DND-41 (cell line): ENCODE measurements around the gene CCDC77.
A peak's percentile ranks its signal among the peaks of the same experiment; 100 is the strongest.
"Not testable (repeated sequence)": the region's sequence is repeated elsewhere in the genome, so short reads cannot be mapped to it uniquely, and the experiment has no call there.

ENCODE experiments used
- ATAC-seq: fragments of 200-7000 bp; cut with Tn5 transposase; 3 replicates; pipeline ENCODE4 v1.9.1; 2021; ENCODE audit warnings: low read depth; ENCODE audit not compliant: insufficient read depth
- DNase-seq: peaks from one replicate; pipeline ENCODE4 v3.0.0-alpha.2; 2020
- H2AFZ ChIP-seq: 2 replicates; pipeline ENCODE4 v1.6.0; 2012; ENCODE audit warnings: low read depth, low read length
- H3K27ac ChIP-seq: 2 replicates; pipeline ENCODE4 v1.5.1; 2012; ENCODE audit warnings: low read length, inconsistent platforms
- H3K27me3 ChIP-seq: fragments of 200-600 bp; sonication (generic); 2 replicates; pipeline ENCODE4 v1.6.0; 2012; ENCODE audit warnings: low read length, mild to moderate bottlenecking, inconsistent platforms; ENCODE audit not compliant: insufficient read depth, poor library complexity
- H3K36me3 ChIP-seq: 2 replicates; pipeline ENCODE4 v1.5.1; 2012; ENCODE audit warnings: low read length, inconsistent platforms; ENCODE audit not compliant: insufficient read depth
- H3K4me1 ChIP-seq: 2 replicates; pipeline ENCODE4 v1.5.1; 2012; ENCODE audit warnings: mild to moderate bottlenecking, low read length; ENCODE audit not compliant: insufficient read depth
- H3K4me2 ChIP-seq: 2 replicates; pipeline ENCODE4 v1.6.0; 2012; ENCODE audit warnings: mild to moderate bottlenecking, moderate library complexity, low read length, inconsistent platforms; ENCODE audit not compliant: insufficient read depth
- H3K4me3 ChIP-seq, 2 experiments: fragments of 200-600 bp in 1 of 2; shearing (Covaris generic) in 1 of 2; 2 replicates each; pipeline ENCODE4 v1.5.1; 2012 to 2016; ENCODE audit warnings: inconsistent platforms in 2 of 2, low read length in 2 of 2, mild to moderate bottlenecking in 2 of 2, low read depth in 1 of 2, moderate library complexity in 1 of 2
- H3K79me2 ChIP-seq: 2 replicates; pipeline ENCODE4 v1.6.0; 2012; ENCODE audit warnings: low read length, inconsistent platforms; ENCODE audit not compliant: insufficient read depth
- H3K9ac ChIP-seq: 2 replicates; pipeline ENCODE4 v1.6.0; 2012; ENCODE audit warnings: low read depth, mild to moderate bottlenecking, inconsistent platforms, low read length, moderate library complexity
- H3K9me3 ChIP-seq: 2 replicates; pipeline ENCODE4 v1.5.1; 2012; ENCODE audit warnings: low read length, moderate library complexity, mild to moderate bottlenecking, inconsistent platforms; ENCODE audit not compliant: insufficient read depth, severe bottlenecking
- H4K20me1 ChIP-seq: 2 replicates; pipeline ENCODE4 v1.6.0; 2012; ENCODE audit warnings: low read length; ENCODE audit not compliant: insufficient read depth
- EZH2 ChIP-seq: IDR thresholded peaks from 3 replicates; pipeline ENCODE4 v1.6.1; 2012; ENCODE audit warnings: borderline replicate concordance, low read depth, mild to moderate bottlenecking, moderate library complexity, low read length, inconsistent platforms; ENCODE audit not compliant: severe bottlenecking
- TF ChIP-seq, protein P1 (sequence below): IDR thresholded peaks from 2 replicates; pipeline ENCODE4 v1.5.1; 2012; ENCODE audit warnings: borderline replicate concordance, low read length, moderate library complexity, mild to moderate bottlenecking; ENCODE audit not compliant: poor library complexity, severe bottlenecking; ENCODE audit errors: extremely low read depth

Gene CCDC77

DNA sequence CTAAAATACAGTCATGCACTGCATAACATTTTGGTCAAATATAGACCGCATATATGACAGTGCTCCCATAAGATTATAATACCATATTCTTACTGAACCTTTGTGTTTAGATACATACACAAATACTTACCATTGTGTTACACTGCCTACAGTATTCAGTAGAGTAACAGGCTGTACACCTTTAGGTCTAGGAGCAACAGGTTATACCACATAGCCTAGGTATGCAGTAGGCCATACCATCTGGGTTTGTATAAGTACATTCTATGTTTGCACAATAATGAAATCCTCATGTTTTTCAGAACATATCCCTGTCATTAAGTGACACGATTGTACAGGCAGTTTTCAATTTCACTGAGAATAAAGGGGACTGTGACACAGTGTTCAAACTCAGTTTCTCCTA lies 34.6 kb upstream of the CCDC77 start:
- Histone ChIP-seq H3K4me2 (no peak overlapping the region), H3K79me2 (peaks cover 14% of the 10 kb centered on the region), H3K9ac (no peak overlapping the region), H3K9me3 (peaks cover 6% of the 10 kb centered on the region), H3K27ac (no peak overlapping the region), H2AFZ (no peak overlapping the region), H3K4me1 (no peaks in the 10 kb centered on the region), H4K20me1 (no peaks in the 10 kb centered on the region; the same call in 1 of the 2 replicates), H3K27me3 (no peaks in the 10 kb centered on the region), H3K4me3 (no peak overlapping the region), H3K36me3 (peaks cover 85% of the 10 kb centered on the region)
- ATAC-seq (no peak), DNase-seq (no peak)
- TF ChIP-seq, protein P1, sequence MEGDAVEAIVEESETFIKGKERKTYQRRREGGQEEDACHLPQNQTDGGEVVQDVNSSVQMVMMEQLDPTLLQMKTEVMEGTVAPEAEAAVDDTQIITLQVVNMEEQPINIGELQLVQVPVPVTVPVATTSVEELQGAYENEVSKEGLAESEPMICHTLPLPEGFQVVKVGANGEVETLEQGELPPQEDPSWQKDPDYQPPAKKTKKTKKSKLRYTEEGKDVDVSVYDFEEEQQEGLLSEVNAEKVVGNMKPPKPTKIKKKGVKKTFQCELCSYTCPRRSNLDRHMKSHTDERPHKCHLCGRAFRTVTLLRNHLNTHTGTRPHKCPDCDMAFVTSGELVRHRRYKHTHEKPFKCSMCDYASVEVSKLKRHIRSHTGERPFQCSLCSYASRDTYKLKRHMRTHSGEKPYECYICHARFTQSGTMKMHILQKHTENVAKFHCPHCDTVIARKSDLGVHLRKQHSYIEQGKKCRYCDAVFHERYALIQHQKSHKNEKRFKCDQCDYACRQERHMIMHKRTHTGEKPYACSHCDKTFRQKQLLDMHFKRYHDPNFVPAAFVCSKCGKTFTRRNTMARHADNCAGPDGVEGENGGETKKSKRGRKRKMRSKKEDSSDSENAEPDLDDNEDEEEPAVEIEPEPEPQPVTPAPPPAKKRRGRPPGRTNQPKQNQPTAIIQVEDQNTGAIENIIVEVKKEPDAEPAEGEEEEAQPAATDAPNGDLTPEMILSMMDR = no peak
- no peak for TF ChIP-seq EZH2

DNA sequence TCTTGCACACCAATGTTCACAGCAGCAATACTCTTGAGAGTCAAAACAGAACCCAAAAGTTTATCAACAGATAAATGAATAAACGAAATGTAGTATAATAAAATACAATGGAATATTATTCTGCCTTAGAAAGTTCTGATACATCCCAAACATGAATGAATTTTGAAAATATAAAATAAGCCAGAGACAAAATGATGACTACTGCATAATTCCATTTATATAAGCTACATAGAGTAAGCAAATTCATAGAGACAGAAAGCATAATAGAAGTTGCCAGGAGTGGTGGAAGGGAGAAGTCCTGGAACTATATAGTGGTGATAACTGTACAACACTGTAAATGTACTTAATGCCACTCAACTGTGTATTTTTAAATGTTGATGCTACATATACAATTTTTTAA lies 33.5 kb upstream of the CCDC77 start:
- no peaks in the 10 kb centered on the region for H3K4me1 ChIP-seq
- ATAC-seq (no peak), DNase-seq (no peak)
- no peaks in the 10 kb centered on the region for H4K20me1 ChIP-seq
- H3K4me2 ChIP-seq = no peak overlapping the region
- no peaks in the 10 kb centered on the region for H3K27me3 ChIP-seq
- H3K36me3 ChIP-seq = peaks cover 73% of the 10 kb centered on the region
- peaks cover 8% of the 10 kb centered on the region for H3K79me2 ChIP-seq
- peaks cover 6% of the 10 kb centered on the region for H3K9me3 ChIP-seq
- H3K27ac ChIP-seq = no peak overlapping the region
- no peak for TF ChIP-seq EZH2
- TF ChIP-seq, protein P1 = no peak
- no peak overlapping the region for H2AFZ ChIP-seq
- H3K4me3 ChIP-seq = no peak overlapping the region
- no peak overlapping the region for H3K9ac ChIP-seq

DNA sequence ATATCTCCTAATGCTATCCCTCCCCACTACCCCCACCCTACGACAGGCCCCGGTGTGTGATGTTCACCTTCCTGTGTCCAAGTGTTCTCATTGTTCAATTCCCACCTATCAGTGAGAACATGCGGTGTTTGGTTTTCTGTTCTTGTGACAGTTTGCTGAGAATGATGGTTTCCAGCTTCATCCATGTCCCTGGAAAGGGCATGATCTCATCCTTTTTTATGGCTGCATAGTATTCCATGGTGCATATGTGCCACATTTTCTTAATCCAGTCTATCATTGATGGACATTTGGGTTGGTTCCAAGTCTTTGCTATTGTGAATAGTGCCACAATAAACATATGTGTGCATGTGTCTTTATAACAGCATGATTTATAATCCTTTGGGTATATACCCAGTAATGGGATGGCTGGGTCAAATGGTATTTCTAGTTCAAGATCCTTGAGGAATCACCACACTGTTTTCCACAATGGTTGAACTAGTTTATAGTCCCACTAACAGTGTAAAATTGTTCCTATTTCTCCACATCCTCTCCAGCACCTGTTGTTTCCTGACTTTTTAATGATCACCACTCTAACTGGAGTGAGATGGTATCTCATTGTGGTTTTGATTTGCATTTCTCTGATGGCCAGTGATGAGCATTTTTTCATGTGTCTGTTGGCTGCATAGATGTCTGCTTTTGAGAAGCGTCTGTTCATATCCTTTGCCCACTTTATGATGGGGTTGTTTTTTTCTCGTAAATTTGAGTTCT lies 30.5 kb upstream of the CCDC77 start:
- not testable (repeated sequence) for DNase-seq, H3K9ac ChIP-seq, H3K9me3 ChIP-seq, H3K4me3 ChIP-seq, H4K20me1 ChIP-seq, H3K79me2 ChIP-seq, ATAC-seq, H3K27me3 ChIP-seq, H3K4me2 ChIP-seq, H3K4me1 ChIP-seq, H2AFZ ChIP-seq, H3K27ac ChIP-seq
- H3K36me3 ChIP-seq = peaks cover 53% of the 10 kb centered on the region

- DNase-seq = no peak
- no peaks in the 10 kb centered on the region for H3K27me3 ChIP-seq
- peaks cover 42% of the 10 kb centered on the region for H3K4me1 ChIP-seq
- peak overlapping the region; percentile 91 for H3K4me2 ChIP-seq
- H3K9me3 ChIP-seq = no peaks in the 10 kb centered on the region
- H3K36me3 ChIP-seq = peaks cover 40% of the 10 kb centered on the region
- H4K20me1 ChIP-seq = peaks cover 24% of the 10 kb centered on the region; the same call in 1 of the 2 replicates
- no peak overlapping the region for H2AFZ ChIP-seq
- TF ChIP-seq, protein P1 = no peak
- no peak for TF ChIP-seq EZH2
- no peak for ATAC-seq
- no peak overlapping the region for H3K27ac ChIP-seq
- H3K9ac ChIP-seq = peak overlapping the region; percentile 75
- peaks cover 77% of the 10 kb centered on the region for H3K79me2 ChIP-seq
- H3K4me3 ChIP-seq = peak overlapping the region in 1 of 2 experiments; percentile 78; a peak in 1 of 4 replicates
Observed at GRCh38 chr12:386651-387050, 14.8 kb upstream of the CCDC77 start.
